GM12872 (cell line): ENCODE results near the gene CA12.

Experiments
- CTCF ChIP-seq: IDR thresholded peaks from 3 replicates; pipeline ENCODE4 v1.5.1; 2011; ENCODE audit warnings: low read depth, mild to moderate bottlenecking, low read length, moderate library complexity; ENCODE audit not compliant: insufficient read depth

The CA12 gene

GRCh38 chr15:63401078-63401477 lies 19.4 kb upstream of the CA12 start:
- no peak for TF ChIP-seq CTCF

GRCh38 chr15:63398456-63398855 lies 16.8 kb upstream of the CA12 start:
- TF ChIP-seq CTCF: no peak

- TF ChIP-seq CTCF: no peak
Observed at GRCh38 chr15:63396152-63396928, 14.7 kb upstream of the CA12 start.

- TF ChIP-seq CTCF: no peak
Observed at GRCh38 chr15:63395730-63396151, 14.1 kb upstream of the CA12 start.

GRCh38 chr15:63392361-63393009 lies 10.8 kb upstream of the CA12 start:
- no peak for TF ChIP-seq CTCF

GRCh38 chr15:63391669-63392360 lies 10.2 kb upstream of the CA12 start:
- TF ChIP-seq CTCF: no peak

- no peak for TF ChIP-seq CTCF
Observed at GRCh38 chr15:63390689-63391088, 9.0 kb upstream of the CA12 start.
